Mononuclear cell (primary cell): ENCODE data around the gene ZCCHC17. TPM values are rescaled to one million over a fixed set of nuclear protein-coding genes. Genes with fewer than 3 reads are reported as not detected.

ENCODE experiments used
- H3K27me3 ChIP-seq: 2 replicates; pipeline ENCODE4 v1.6.0; 2011; ENCODE audit warnings: low read length, control low read depth; ENCODE audit not compliant: insufficient read depth
- H3K4me1 ChIP-seq: 2 replicates; pipeline ENCODE4 v1.5.1; 2011; ENCODE audit warnings: mild to moderate bottlenecking, low read length, control low read depth; ENCODE audit not compliant: insufficient read depth
- H3K4me3 ChIP-seq: 2 replicates; pipeline ENCODE4 v1.5.1; 2011; ENCODE audit warnings: mild to moderate bottlenecking, low read length, moderate library complexity
- H3K9me3 ChIP-seq: 2 replicates; pipeline ENCODE4 v1.5.1; 2011; ENCODE audit warnings: low read depth, mild to moderate bottlenecking, control low read depth, low read length
- total RNA-seq: library from RNA; depleted of rRNA; stranded (reverse); fragments of >200 nt; gene quantifications from one replicate; pipeline ENCODE4 v1.2.3, GENCODE V29; 2012

ZCCHC17 gene
- total RNA-seq, 1 donor = 9.1 TPM

DNA sequence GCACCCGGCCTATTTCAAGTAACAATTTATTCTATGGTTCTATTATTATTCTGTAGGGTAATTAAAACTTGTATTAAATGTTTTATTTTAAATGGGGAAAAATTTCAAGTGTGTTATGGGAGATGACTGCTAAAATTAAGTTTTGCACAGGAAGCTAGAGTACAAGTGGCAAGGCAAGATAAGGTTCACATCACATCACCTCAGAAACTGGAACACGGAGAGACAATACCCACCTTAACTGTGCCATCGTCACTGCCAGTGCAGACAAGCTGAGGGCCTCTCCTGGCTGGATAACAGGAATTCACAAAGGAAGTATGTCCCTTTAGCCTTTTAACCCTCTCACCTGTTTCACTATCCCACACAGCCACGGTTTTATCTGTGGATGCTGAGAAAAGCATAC lies 7.8 kb upstream of the ZCCHC17 start:
- H3K4me1 ChIP-seq = no peaks in the 10 kb centered on the region
- H3K4me3 ChIP-seq = no peak overlapping the region
- no peaks in the 10 kb centered on the region for H3K9me3 ChIP-seq
- no peaks in the 10 kb centered on the region for H3K27me3 ChIP-seq

DNA sequence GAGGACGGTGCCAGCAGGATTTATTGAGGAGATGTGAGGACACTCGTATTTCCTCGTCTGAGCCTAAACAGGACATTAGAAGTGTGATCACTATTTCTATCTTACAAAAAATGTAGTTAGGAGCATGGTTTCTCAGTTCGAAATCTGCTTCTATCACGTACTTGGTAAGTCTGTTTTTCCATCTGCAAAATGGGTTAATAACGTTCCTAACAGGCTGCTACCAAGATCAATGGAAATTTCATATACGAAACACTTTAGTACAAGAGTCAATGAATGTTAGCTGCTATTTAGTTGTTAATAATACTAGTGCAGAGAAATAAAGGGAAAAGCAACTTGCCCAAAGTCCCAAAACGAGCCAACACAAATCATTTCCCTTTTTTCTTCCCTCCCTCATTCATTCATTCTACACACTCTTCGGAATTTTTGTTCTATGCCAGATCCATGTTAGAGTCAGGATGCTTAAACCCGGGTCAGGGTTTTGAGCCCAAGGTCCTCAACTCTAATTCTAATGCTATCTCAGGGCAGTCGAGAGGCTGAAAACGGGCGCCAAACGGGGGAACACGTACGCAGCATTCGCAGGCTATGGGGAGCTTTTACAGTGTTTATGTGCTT lies 852 bp upstream of the ZCCHC17 start:
- H3K4me3 ChIP-seq = peak overlapping the region; percentile 100
- peaks cover 43% of the 10 kb centered on the region for H3K4me1 ChIP-seq
- H3K9me3 ChIP-seq = no peaks in the 10 kb centered on the region
- H3K27me3 ChIP-seq = no peaks in the 10 kb centered on the region

DNA sequence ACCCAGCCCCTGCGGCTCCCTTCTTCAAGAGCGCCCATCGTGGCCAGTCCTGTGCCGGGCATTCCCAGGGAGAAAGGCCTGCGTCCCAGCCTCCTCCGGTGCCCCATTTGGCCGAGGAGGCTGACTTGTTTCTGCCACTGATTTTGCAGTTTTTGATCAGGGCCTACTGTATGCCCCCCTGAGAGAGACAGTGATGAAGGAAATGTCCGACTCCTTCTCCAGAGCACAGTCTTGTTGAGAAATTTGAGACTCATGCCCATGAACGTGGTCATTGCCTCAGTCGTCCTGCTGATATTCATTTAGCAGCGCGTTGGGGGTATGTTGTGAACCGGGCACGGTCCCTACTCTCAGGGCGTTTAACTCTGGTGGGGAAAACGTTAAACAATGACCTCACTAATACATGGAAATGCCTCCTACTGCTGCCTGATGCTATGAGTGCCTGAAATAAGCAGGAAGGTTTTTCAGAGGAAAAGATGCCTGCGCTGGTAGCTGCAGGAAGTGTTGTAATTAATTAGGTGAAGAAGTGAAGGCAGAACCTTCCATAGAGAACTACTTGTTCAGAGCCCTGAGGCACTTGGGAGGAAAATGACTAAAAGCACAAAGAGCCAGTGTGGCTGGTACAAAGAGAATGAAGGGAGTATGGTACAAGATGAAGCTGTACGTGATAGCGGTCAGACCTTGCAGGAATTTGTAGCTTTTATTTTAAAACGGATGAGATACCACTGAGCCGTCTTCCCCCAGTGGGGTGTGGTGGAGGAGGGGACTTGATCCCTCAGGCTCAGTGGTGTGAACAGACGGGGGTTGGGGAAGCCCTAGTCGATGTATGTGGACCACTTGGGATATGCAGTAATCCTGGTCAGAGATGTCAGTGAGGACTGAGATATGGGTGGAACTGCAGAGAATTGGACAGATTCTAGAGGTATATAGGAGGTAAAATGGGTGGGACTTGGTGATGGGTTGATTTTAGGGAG lies 730 bp downstream of the ZCCHC17 start:
- H3K9me3 ChIP-seq = no peaks in the 10 kb centered on the region
- peak overlapping the region; percentile 100 for H3K4me3 ChIP-seq
- no peaks in the 10 kb centered on the region for H3K27me3 ChIP-seq
- peaks cover 43% of the 10 kb centered on the region for H3K4me1 ChIP-seq

DNA sequence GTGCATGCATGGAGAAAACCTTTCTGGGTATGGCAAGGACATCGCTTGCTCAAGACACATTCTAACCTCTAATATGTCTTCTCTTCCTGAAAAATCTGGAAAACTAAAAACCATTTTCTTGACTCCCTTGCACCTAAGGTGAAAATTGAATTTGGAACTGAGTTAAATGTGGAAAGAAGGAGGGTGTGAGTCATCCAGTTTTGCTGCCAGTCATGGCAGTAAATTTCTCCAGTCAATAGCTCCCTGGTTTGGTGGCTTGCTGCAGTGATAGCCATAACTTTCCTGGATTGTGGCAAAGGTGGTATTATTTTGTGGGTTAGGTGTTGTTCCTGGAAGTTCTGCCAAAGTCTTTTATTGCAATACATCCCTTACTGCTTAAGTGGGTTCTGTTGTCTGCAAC lies 2.5 kb downstream of the ZCCHC17 start:
- Histone ChIP-seq H3K27me3 (no peaks in the 10 kb centered on the region), H3K4me3 (no peak overlapping the region), H3K4me1 (peaks cover 43% of the 10 kb centered on the region), H3K9me3 (no peaks in the 10 kb centered on the region)

DNA sequence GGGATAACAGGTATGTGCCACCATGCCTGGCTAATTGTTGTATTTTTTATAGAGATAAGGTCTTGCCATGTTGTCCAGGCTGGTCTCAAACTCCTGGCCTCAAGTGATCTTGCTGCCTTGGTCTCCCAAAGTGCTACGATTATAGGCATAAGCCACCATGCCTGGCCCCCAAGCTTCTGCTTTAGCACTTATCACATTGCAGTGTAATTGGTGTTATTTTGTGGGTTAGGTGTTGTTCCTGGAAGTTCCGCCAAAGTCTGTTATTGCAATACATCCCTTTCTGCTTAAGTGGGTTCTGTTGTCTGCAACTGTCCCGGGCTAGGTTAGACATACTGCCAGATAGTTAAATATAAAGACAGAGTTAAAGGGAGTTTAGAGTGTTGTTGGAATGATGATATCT lies 3.4 kb downstream of the ZCCHC17 start:
- H3K4me1 ChIP-seq = peaks cover 39% of the 10 kb centered on the region
- no peaks in the 10 kb centered on the region for H3K27me3 ChIP-seq
- no peak overlapping the region for H3K4me3 ChIP-seq
- H3K9me3 ChIP-seq = no peaks in the 10 kb centered on the region

DNA sequence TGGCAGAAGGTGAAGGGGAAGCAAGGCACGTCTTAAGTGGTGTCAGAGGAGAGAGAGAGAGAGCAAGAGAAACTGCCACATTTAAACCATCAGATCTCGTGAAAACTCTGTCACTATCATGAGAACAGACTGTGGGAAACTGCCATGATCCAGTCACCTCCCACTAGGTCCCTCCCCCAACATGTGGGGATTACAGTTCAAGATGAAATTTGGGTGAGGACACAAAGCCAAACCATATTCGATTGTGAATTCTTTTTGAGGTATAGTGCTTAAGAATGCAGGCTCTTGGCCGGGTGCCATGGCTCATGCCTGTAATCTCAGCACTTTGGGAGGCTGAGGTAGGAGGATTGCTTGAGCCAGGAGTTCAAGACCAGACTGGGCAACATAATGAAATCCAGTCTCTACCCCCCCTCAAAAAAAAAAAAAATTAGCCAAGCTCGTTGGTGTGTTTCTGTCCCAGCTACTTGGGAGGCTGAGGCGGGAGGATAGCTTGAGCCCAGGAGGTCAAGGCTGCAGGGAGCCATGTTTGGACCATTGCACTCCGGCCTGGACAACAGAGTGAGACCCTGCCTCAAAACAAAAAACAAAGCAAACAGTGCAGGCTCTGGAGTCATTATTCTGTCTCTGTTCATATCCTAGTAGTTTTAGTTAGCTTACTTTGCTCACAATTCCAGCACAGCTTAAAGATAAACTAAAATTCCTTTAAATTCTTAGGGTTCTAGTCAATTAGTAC lies 6.0 kb downstream of the ZCCHC17 start:
- Histone ChIP-seq H3K4me3 (no peak overlapping the region), H3K9me3 (no peaks in the 10 kb centered on the region), H3K27me3 (no peaks in the 10 kb centered on the region), H3K4me1 (peaks cover 20% of the 10 kb centered on the region)

DNA sequence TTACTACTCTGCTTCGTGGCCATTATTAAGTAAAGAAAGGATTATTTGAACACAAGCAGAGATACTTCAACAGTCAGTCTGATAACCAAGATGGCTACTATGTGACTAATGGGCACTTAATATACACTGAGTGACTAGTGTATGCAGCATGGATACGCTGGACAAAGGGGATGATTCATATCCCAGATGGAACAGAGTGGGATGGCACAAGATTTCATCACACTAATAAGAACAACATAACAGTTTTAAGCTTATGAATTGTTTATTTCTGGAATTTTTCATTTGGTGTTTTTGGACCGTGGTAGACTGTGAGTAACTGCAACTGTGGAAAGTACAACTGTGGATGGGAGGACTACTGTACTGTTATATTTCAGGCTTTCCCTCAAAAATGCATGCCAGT lies 9.4 kb downstream of the ZCCHC17 start:
- Histone ChIP-seq H3K9me3 (no peaks in the 10 kb centered on the region), H3K4me1 (no peaks in the 10 kb centered on the region), H3K27me3 (no peaks in the 10 kb centered on the region), H3K4me3 (no peak overlapping the region)

DNA sequence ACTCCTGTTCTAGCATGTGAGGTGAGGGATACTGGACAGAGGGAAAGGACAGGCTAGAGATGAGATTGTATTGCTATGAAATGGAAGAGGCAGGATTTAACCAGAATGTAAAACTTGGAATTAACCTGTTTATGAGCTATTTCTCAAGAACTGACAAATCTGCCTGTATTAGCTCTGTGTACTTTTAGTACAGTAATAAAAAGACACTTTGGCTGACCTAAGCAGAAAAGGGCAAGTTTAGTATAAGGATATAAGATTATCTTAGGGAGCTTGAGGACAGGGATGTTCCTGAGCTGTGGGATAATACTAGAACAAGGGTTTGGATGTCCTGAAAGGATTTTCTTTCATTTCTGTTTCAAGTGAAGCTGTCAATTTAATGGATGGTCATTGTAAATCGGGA lies 11.2 kb downstream of the ZCCHC17 start:
- H3K4me1 ChIP-seq = no peaks in the 10 kb centered on the region
- no peaks in the 10 kb centered on the region for H3K27me3 ChIP-seq

DNA sequence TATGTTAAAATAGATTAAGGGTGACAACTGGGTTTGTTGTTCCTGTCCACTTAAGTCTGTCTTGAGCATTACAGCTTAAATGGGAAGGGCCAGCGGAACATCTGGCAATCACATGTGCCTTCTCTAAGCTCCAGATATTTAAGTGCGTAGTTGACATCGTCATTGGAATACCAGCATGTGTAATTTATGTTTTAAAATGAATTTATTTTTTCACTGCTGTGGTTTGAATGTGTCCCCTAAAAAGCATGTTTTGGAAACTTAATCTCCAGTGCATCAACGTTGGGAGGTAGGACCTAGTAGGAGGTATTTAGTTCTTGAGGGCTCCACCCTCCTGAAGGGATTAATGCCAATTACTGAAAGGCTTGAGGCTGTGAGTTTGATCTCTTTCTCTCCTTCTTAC lies 13.4 kb downstream of the ZCCHC17 start:
- Histone ChIP-seq H3K4me3 (no peak overlapping the region), H3K4me1 (no peaks in the 10 kb centered on the region), H3K27me3 (no peaks in the 10 kb centered on the region), H3K9me3 (no peaks in the 10 kb centered on the region)

More for the DNA sequence above, 11.2 kb downstream of the ZCCHC17 start:
- Histone ChIP-seq H3K4me3 (no peak overlapping the region), H3K9me3 (no peaks in the 10 kb centered on the region)

DNA sequence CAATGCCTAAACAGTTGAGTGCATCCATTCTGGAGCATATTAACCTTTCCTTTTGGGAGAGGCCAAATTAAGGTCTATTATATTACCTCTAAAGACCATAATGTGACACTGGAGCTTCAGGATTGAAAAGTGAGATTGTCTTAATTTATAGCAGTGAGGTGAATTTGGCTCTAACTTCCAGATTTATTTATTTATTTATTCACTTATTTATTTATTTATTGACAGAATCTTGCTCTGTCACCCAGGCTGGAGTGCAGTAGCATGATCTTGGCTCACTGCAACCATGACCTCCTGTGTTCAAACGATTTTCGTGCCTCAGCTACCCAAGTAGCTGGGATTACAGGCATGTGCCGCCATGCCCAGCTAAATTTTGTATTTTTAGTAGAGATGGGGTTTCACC lies 19.1 kb downstream of the ZCCHC17 start:
- Histone ChIP-seq H3K27me3 (no peaks in the 10 kb centered on the region), H3K4me1 (no peaks in the 10 kb centered on the region), H3K9me3 (no peaks in the 10 kb centered on the region), H3K4me3 (no peak overlapping the region)

DNA sequence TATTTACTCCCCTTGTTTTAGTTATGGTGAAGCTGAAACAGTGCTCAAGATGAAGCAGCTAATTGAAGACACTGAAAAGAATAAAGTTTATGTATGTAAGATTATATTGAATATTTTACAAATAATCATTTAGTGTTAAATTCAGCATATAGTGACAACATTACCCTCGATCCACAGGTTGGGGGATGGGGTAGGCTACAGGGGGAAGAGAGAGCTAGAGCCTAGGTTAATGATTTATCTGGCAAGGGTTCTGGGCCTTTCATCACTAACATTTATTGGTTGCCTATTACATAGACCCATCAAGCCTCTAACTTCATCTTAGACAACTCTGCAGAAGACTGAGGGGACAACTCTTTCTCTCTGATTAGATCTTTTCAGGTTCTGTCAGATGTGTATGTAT lies 21.3 kb downstream of the ZCCHC17 start:
- no peaks in the 10 kb centered on the region for H3K4me1 ChIP-seq
- no peak overlapping the region for H3K4me3 ChIP-seq
- no peaks in the 10 kb centered on the region for H3K9me3 ChIP-seq
- H3K27me3 ChIP-seq = no peaks in the 10 kb centered on the region

DNA sequence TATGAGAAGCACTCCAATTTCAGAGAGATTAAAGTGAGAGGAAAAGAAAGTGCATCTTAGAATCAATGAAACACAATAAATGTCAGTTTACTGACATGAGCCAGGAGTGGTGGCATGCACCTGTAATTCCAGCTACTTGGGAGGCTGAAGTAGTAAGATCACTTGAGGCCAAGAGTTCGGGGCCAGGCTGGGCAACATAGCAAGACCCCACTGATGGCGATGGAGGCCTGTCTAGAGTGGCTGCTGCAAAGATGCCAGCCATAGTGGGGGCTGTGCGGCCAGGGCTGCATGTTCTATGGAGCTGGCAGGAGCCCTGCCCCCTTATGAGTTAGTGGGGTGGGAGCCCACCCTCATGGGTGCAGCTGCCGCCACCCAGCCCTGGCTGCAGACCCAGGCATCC lies 27.3 kb downstream of the ZCCHC17 start:
- H3K27me3 ChIP-seq = no peaks in the 10 kb centered on the region
- no peak overlapping the region for H3K4me3 ChIP-seq
- no peaks in the 10 kb centered on the region for H3K4me1 ChIP-seq

DNA sequence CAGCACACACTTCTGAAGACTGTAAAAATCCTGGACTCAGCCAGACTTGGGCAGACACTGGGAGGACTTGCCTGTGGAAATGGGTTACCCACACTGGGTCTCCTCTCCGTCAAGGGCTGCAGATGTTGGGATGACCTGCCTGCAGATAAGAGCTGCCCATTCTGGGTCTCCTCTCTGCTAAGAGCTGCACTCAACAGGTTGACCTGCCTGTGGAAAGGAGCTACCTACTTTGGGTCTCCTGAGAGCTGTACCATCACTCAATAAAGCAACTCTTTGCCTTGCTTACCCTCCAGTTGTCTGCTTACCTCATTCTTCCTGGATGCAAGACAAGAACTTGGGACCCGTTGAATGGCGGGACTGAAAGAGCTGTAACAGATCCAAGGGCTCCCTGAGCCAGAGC lies 28.2 kb downstream of the ZCCHC17 start:
- H3K4me1 ChIP-seq = no peaks in the 10 kb centered on the region
- no peaks in the 10 kb centered on the region for H3K9me3 ChIP-seq
- H3K4me3 ChIP-seq = no peak overlapping the region
- no peaks in the 10 kb centered on the region for H3K27me3 ChIP-seq

More for the DNA sequence above, 27.3 kb downstream of the ZCCHC17 start:
- H3K9me3 ChIP-seq = no peaks in the 10 kb centered on the region

DNA sequence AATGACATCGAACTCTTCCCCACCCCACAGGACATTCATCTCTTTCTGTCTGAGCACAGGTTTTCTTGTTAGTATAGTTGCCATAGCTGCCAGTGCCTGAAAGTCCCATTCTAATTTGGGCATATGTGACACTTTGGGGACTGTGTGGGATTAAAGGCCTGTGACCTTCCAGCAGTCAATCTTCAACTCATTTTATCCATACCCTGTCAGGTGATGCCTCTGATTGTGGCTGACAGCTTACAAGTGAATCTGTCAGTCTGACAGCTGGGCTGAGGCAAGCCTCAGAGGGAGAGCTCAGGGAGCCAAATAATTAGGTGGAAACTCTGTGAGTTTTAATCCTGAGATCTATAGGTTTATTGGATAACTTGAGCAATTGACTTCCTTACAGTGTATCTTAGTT lies 29.6 kb downstream of the ZCCHC17 start:
- Histone ChIP-seq H3K4me1 (no peaks in the 10 kb centered on the region), H3K4me3 (no peak overlapping the region), H3K27me3 (no peaks in the 10 kb centered on the region), H3K9me3 (no peaks in the 10 kb centered on the region)

DNA sequence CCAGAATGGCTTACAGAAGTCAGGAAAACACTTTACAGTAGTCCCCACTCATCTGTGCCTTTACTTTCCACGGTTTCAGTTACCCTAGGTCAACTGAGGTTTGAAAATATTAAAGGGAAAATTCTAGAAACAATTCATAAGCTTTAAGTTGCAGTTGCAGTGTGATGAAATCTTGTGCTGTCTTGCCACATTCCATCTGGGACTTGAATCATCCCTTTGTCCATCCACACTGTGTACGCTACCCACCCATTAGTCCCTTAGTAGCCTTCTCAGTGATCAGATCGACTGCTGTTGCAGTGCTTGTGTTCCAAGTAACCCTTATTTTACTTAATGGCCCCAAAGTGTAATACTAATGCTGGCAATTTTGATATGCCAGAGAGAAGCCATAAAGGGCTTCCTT lies 30.5 kb downstream of the ZCCHC17 start:
- no peaks in the 10 kb centered on the region for H3K4me1 ChIP-seq
- no peak overlapping the region for H3K4me3 ChIP-seq
- H3K27me3 ChIP-seq = no peaks in the 10 kb centered on the region
- no peaks in the 10 kb centered on the region for H3K9me3 ChIP-seq
